Liver (tissue), 9 donors: ENCODE measurements around the gene ZC3HAV1. TPM values are rescaled to one million over a fixed set of nuclear protein-coding genes. Genes with fewer than 3 reads are reported as not detected.

ENCODE experiments used
- DNase-seq: peaks from one replicate; pipeline ENCODE4 v3.0.0-alpha.2; 2017; ENCODE audit warnings: low spot score
- H3K27ac ChIP-seq, 2 donors: one replicate each; pipeline ENCODE4 v1.7.0; 2013; ENCODE audit warnings: inconsistent platforms in 2 of 2, low read length in 2 of 2, control low read depth in 1 of 2, low read depth in 1 of 2, mild to moderate bottlenecking in 1 of 2
- H3K27me3 ChIP-seq, 4 donors: one replicate each; pipeline versions ENCODE4 v1.6.1 to v1.7.0; 2013; ENCODE audit warnings: low read length in 3 of 4, inconsistent platforms in 1 of 4, mild to moderate bottlenecking in 1 of 4, moderate library complexity in 1 of 4; ENCODE audit not compliant: control insufficient read depth in 4 of 4, insufficient read depth in 4 of 4
- H3K36me3 ChIP-seq, 4 donors: one replicate each; pipeline versions ENCODE4 v1.6.1 to v1.7.0; 2013; ENCODE audit warnings: low read length in 3 of 4, mild to moderate bottlenecking in 3 of 4, low read depth in 1 of 4, moderate library complexity in 1 of 4; ENCODE audit not compliant: control insufficient read depth in 4 of 4, insufficient read depth in 3 of 4
- H3K4me1 ChIP-seq, 4 donors: one replicate each; pipeline versions ENCODE4 v1.6.1 to v1.7.0; 2013; ENCODE audit warnings: low read length in 3 of 4, mild to moderate bottlenecking in 3 of 4, moderate library complexity in 1 of 4; ENCODE audit not compliant: control insufficient read depth in 4 of 4, insufficient read depth in 4 of 4
- H3K4me3 ChIP-seq, 3 donors: one replicate each; pipeline versions ENCODE4 v1.6.1 to v1.7.0; 2013; ENCODE audit warnings: low read length in 3 of 3, control low read depth in 1 of 3, low read depth in 1 of 3, mild to moderate bottlenecking in 1 of 3
- H3K9ac ChIP-seq, 2 donors: one replicate each; pipeline ENCODE4 v1.7.0; 2013; ENCODE audit warnings: low read length in 2 of 2, mild to moderate bottlenecking in 2 of 2, moderate library complexity in 2 of 2, control low read depth in 1 of 2, low read depth in 1 of 2
- H3K9me3 ChIP-seq, 4 donors: one replicate each; pipeline versions ENCODE4 v1.6.1 to v1.7.0; 2013; ENCODE audit warnings: low read length in 3 of 4; ENCODE audit not compliant: control insufficient read depth in 4 of 4
- ATF3 ChIP-seq: IDR thresholded peaks from 2 replicates; pipeline ENCODE4 v1.6.1; 2016; ENCODE audit warnings: antibody characterized with exemption
- CTCF ChIP-seq: fragments of 150-350 bp; IDR thresholded peaks from 2 replicates; pipeline ENCODE4 v1.5.1; 2017; ENCODE audit warnings: improper control_type of control experiment, low read depth, low read length; ENCODE audit not compliant: missing input control
- EGR1 ChIP-seq, 2 donors: IDR thresholded peaks; 2 replicates each; pipeline ENCODE4 v1.6.1; 2016 to 2018; ENCODE audit warnings: antibody characterized with exemption in 2 of 2, low read depth in 2 of 2
- FOXA2 ChIP-seq: IDR thresholded peaks from 2 replicates; pipeline ENCODE4 v1.6.1; 2016; ENCODE audit warnings: antibody characterized with exemption
- GABPA ChIP-seq, 2 donors: IDR thresholded peaks in 1 of 2; conservative IDR thresholded peaks in 1 of 2; 2 replicates each; pipeline ENCODE4 v1.6.1; 2016; ENCODE audit warnings: antibody characterized with exemption in 2 of 2, mild to moderate bottlenecking in 1 of 2, moderate library complexity in 1 of 2
- HNF4A ChIP-seq, 2 donors: conservative IDR thresholded peaks; 2 replicates each; pipeline ENCODE4 v1.6.1; 2016; ENCODE audit warnings: antibody characterized with exemption in 2 of 2, mild to moderate bottlenecking in 2 of 2
- HNF4G ChIP-seq: IDR thresholded peaks from 2 replicates; pipeline ENCODE4 v1.6.1; 2016; ENCODE audit warnings: antibody characterized with exemption
- JUND ChIP-seq, 2 donors: IDR thresholded peaks; 2 replicates each; pipeline ENCODE4 v1.6.1; 2016; ENCODE audit warnings: antibody characterized with exemption in 2 of 2
- MAX ChIP-seq: IDR thresholded peaks from 2 replicates; pipeline ENCODE4 v1.6.1; 2016; ENCODE audit warnings: antibody characterized with exemption
- NR2F2 ChIP-seq: IDR thresholded peaks from 2 replicates; pipeline ENCODE4 v1.6.1; 2016; ENCODE audit warnings: antibody characterized with exemption
- RAD21 ChIP-seq, 2 donors: IDR thresholded peaks; 2 replicates each; pipeline ENCODE4 v1.6.1; 2016; ENCODE audit warnings: antibody characterized with exemption in 2 of 2, mild to moderate bottlenecking in 2 of 2
- REST ChIP-seq: IDR thresholded peaks from 2 replicates; pipeline ENCODE4 v1.6.1; 2016; ENCODE audit warnings: antibody characterized with exemption, mild to moderate bottlenecking
- RXRA ChIP-seq, 2 donors: IDR thresholded peaks; 2 replicates each; pipeline ENCODE4 v1.6.1; 2017 to 2018; ENCODE audit warnings: antibody characterized with exemption in 2 of 2, mild to moderate bottlenecking in 1 of 2
- SP1 ChIP-seq: IDR thresholded peaks from 2 replicates; pipeline ENCODE4 v1.6.1; 2018; ENCODE audit warnings: antibody characterized with exemption, mild to moderate bottlenecking
- TAF1 ChIP-seq: conservative IDR thresholded peaks from 2 replicates; pipeline ENCODE4 v1.6.1; 2016; ENCODE audit warnings: antibody characterized with exemption, mild to moderate bottlenecking
- YY1 ChIP-seq: IDR thresholded peaks from 2 replicates; pipeline ENCODE4 v1.6.1; 2016; ENCODE audit warnings: antibody characterized with exemption, mild to moderate bottlenecking
- ZBTB33 ChIP-seq: IDR thresholded peaks from 2 replicates; pipeline ENCODE4 v1.6.1; 2016; ENCODE audit warnings: antibody characterized with exemption
- WGBS: extraction: QIAGEN DNeasy Blood & Tissue Kit; methylation state at CpG from one replicate; pipeline ENCODE4 v1.1.7; 2013; 5-methylcytosine and 5-hydroxymethylcytosine counted together
- polyA plus RNA-seq, 2 donors: library from polyadenylated mRNA; stranded (reverse) in 1 of 2; unstranded in 1 of 2; fragments of 200-250 nt in 1 of 2; fragments of >200 nt in 1 of 2; fragmentation: Nextera tagmentation in 1 of 2; extraction: Ambion mirVana in 1 of 2; gene quantifications; one replicate each; pipeline versions ENCODE4 v1.2.1 to v1.2.3, GENCODE V29; 2013 to 2015
- total RNA-seq, 2 donors: library from RNA; depleted of rRNA; stranded (reverse); fragments of >200 nt; gene quantifications; one replicate each; pipeline ENCODE4 v1.2.3, GENCODE V29; 2014
- donor health status: healthy.
- donor health status: healthy.
- donor health status: healthy.
- donor health status: healthy.
- donor health status: healthy.

The ZC3HAV1 gene
- total and polyA plus RNA-seq, 4 donors, result 6.6 to 40.5 (median 16.5) TPM

GRCh38 chr7:139088268-139088667, 21.3 kb downstream of the ZC3HAV1 start:
- Histone ChIP-seq H3K9ac (no peak overlapping the region), H3K9me3 (no peaks in the 10 kb centered on the region), H3K27ac (no peak overlapping the region), H3K36me3 (peaks cover 3 to 34% (median 31%) of the 10 kb centered on the region in 4 donors), H3K4me1 (peaks cover 0 to 4% (median 2%) of the 10 kb centered on the region in 4 donors), H3K27me3 (no peaks in the 10 kb centered on the region), H3K4me3 (no peak overlapping the region)
- TF ChIP-seq TAF1, result no peak
- no peak for TF ChIP-seq JUND (IDR thresholded peaks at IDR 0.05)
- no peak for TF ChIP-seq EGR1 (IDR thresholded peaks at IDR 0.05; ENCODE audit: low read depth in 2 of 2)
- no peak for TF ChIP-seq HNF4G
- no peak for TF ChIP-seq CTCF
- no peak for TF ChIP-seq ATF3
- TF ChIP-seq NR2F2, result no peak
- TF ChIP-seq YY1, result no peak
- TF ChIP-seq GABPA (IDR thresholded peaks at IDR 0.05 in 1 of 2, conservative IDR thresholded peaks at IDR 0.05 in 1 of 2), result no peak
- no peak for TF ChIP-seq FOXA2
- no peak for TF ChIP-seq SP1
- no peak for TF ChIP-seq ZBTB33
- TF ChIP-seq MAX, result no peak
- TF ChIP-seq RAD21 (IDR thresholded peaks at IDR 0.05), result no peak
- no peak for TF ChIP-seq HNF4A (conservative IDR thresholded peaks at IDR 0.05)
- DNase-seq, result no peak
- WGBS, result 96% methylated on average over 2 of the region's 2 CpGs

GRCh38 chr7:139087212-139087611, 22.3 kb downstream of the ZC3HAV1 start:
- Histone ChIP-seq H3K9me3 (no peaks in the 10 kb centered on the region), H3K36me3 (peaks cover 2 to 39% (median 33%) of the 10 kb centered on the region in 4 donors), H3K27me3 (no peaks in the 10 kb centered on the region), H3K27ac (no peak overlapping the region), H3K4me1 (peaks cover 0 to 5% (median 3%) of the 10 kb centered on the region in 4 donors), H3K9ac (no peak overlapping the region), H3K4me3 (no peak overlapping the region)
- DNase-seq, result no peak
- 95% methylated on average over 3 of the region's 3 CpGs for WGBS
- TF ChIP-seq CTCF, result no peak
- no peak for TF ChIP-seq HNF4G
- TF ChIP-seq SP1, result no peak
- TF ChIP-seq TAF1, result no peak
- no peak for TF ChIP-seq JUND (IDR thresholded peaks at IDR 0.05)
- TF ChIP-seq RAD21 (IDR thresholded peaks at IDR 0.05), result no peak
- TF ChIP-seq ATF3, result no peak
- TF ChIP-seq HNF4A (conservative IDR thresholded peaks at IDR 0.05), result no peak
- TF ChIP-seq FOXA2, result no peak
- TF ChIP-seq NR2F2, result no peak
- no peak for TF ChIP-seq MAX
- TF ChIP-seq RXRA (IDR thresholded peaks at IDR 0.05), result no peak
- TF ChIP-seq ZBTB33, result no peak
- no peak for TF ChIP-seq YY1
- TF ChIP-seq GABPA (IDR thresholded peaks at IDR 0.05 in 1 of 2, conservative IDR thresholded peaks at IDR 0.05 in 1 of 2), result no peak
- TF ChIP-seq EGR1 (IDR thresholded peaks at IDR 0.05; ENCODE audit: low read depth in 2 of 2), result no peak
- no peak for TF ChIP-seq REST
